DND-41 (cell line): ENCODE results near the gene SRD5A1.
A peak's percentile ranks its signal among the peaks of the same experiment; 100 is the strongest.

Source experiments
- ATAC-seq: fragments of 200-7000 bp; cut with Tn5 transposase; 3 replicates; pipeline ENCODE4 v1.9.1; 2021; ENCODE audit warnings: low read depth; ENCODE audit not compliant: insufficient read depth
- DNase-seq: peaks from one replicate; pipeline ENCODE4 v3.0.0-alpha.2; 2020
- H2AFZ ChIP-seq: 2 replicates; pipeline ENCODE4 v1.6.0; 2012; ENCODE audit warnings: low read depth, low read length
- H3K27ac ChIP-seq: 2 replicates; pipeline ENCODE4 v1.5.1; 2012; ENCODE audit warnings: low read length, inconsistent platforms
- H3K27me3 ChIP-seq: fragments of 200-600 bp; sonication (generic); 2 replicates; pipeline ENCODE4 v1.6.0; 2012; ENCODE audit warnings: low read length, mild to moderate bottlenecking, inconsistent platforms; ENCODE audit not compliant: insufficient read depth, poor library complexity
- H3K36me3 ChIP-seq: 2 replicates; pipeline ENCODE4 v1.5.1; 2012; ENCODE audit warnings: low read length, inconsistent platforms; ENCODE audit not compliant: insufficient read depth
- H3K4me1 ChIP-seq: 2 replicates; pipeline ENCODE4 v1.5.1; 2012; ENCODE audit warnings: mild to moderate bottlenecking, low read length; ENCODE audit not compliant: insufficient read depth
- H3K4me2 ChIP-seq: 2 replicates; pipeline ENCODE4 v1.6.0; 2012; ENCODE audit warnings: mild to moderate bottlenecking, moderate library complexity, low read length, inconsistent platforms; ENCODE audit not compliant: insufficient read depth
- H3K4me3 ChIP-seq, 2 experiments: fragments of 200-600 bp in 1 of 2; shearing (Covaris generic) in 1 of 2; 2 replicates each; pipeline ENCODE4 v1.5.1; 2012 to 2016; ENCODE audit warnings: inconsistent platforms in 2 of 2, low read length in 2 of 2, mild to moderate bottlenecking in 2 of 2, low read depth in 1 of 2, moderate library complexity in 1 of 2
- H3K79me2 ChIP-seq: 2 replicates; pipeline ENCODE4 v1.6.0; 2012; ENCODE audit warnings: low read length, inconsistent platforms; ENCODE audit not compliant: insufficient read depth
- H3K9ac ChIP-seq: 2 replicates; pipeline ENCODE4 v1.6.0; 2012; ENCODE audit warnings: low read depth, mild to moderate bottlenecking, inconsistent platforms, low read length, moderate library complexity
- H3K9me3 ChIP-seq: 2 replicates; pipeline ENCODE4 v1.5.1; 2012; ENCODE audit warnings: low read length, moderate library complexity, mild to moderate bottlenecking, inconsistent platforms; ENCODE audit not compliant: insufficient read depth, severe bottlenecking
- H4K20me1 ChIP-seq: 2 replicates; pipeline ENCODE4 v1.6.0; 2012; ENCODE audit warnings: low read length; ENCODE audit not compliant: insufficient read depth
- CTCF ChIP-seq: IDR thresholded peaks from 2 replicates; pipeline ENCODE4 v1.5.1; 2012; ENCODE audit warnings: borderline replicate concordance, low read length, moderate library complexity, mild to moderate bottlenecking; ENCODE audit not compliant: poor library complexity, severe bottlenecking; ENCODE audit errors: extremely low read depth
- EZH2 ChIP-seq: IDR thresholded peaks from 3 replicates; pipeline ENCODE4 v1.6.1; 2012; ENCODE audit warnings: borderline replicate concordance, low read depth, mild to moderate bottlenecking, moderate library complexity, low read length, inconsistent platforms; ENCODE audit not compliant: severe bottlenecking

The SRD5A1 gene

GRCh38 chr5:6632888-6633468 is at the start of gene SRD5A1, which contains the start of gene NSUN2:
Gene SRD5A1, plus strand, starts transcription at chr5:6633440. Its CDS starts 137 bp downstream, at chr5:6633577.
Gene NSUN2, minus strand, starts transcription at chr5:6633044. Its CDS starts 65 bp downstream, at chr5:6632979.
- peak within 1 kb of the TSS; percentile 87 for H3K4me2 ChIP-seq
- ATAC-seq = peak; percentile 85
- peaks cover 71% of the 10 kb centered on the region for H3K79me2 ChIP-seq
- H3K27ac ChIP-seq = peak within 1 kb of the TSS; percentile 93
- DNase-seq = peak; percentile 87
- TF ChIP-seq EZH2 (no peak), CTCF (no peak)
- peak within 1 kb of the TSS; percentile 65 to 75 for H3K4me3 ChIP-seq
- H2AFZ ChIP-seq = peak within 1 kb of the TSS; percentile 88
- no peaks in the 10 kb centered on the region for H3K9me3 ChIP-seq
- peaks cover 48% of the 10 kb centered on the region for H3K4me1 ChIP-seq
- H3K36me3 ChIP-seq = peaks cover 38% of the 10 kb centered on the region
- peak within 1 kb of the TSS; percentile 80 for H3K9ac ChIP-seq
- peaks cover 41% of the 10 kb centered on the region for H4K20me1 ChIP-seq
- no peaks in the 10 kb centered on the region for H3K27me3 ChIP-seq

GRCh38 chr5:6584101-6584645 is 49.1 kb upstream of the SRD5A1 start:
- Histone ChIP-seq H3K4me3 (no peak overlapping the region), H3K27me3 (peaks cover 4% of the 10 kb centered on the region), H3K36me3 (no peaks in the 10 kb centered on the region), H3K9me3 (no peaks in the 10 kb centered on the region), H3K9ac (no peak overlapping the region), H2AFZ (no peak overlapping the region), H3K79me2 (no peaks in the 10 kb centered on the region), H3K27ac (no peak overlapping the region), H4K20me1 (no peaks in the 10 kb centered on the region), H3K4me2 (no peak overlapping the region), H3K4me1 (no peaks in the 10 kb centered on the region)
- TF ChIP-seq EZH2 = no peak
- TF ChIP-seq CTCF = no peak
- ATAC-seq (no peak), DNase-seq (no peak)

- Histone ChIP-seq H3K9me3 (no peaks in the 10 kb centered on the region), H3K9ac (no peak overlapping the region), H3K36me3 (no peaks in the 10 kb centered on the region), H3K4me2 (no peak overlapping the region), H3K79me2 (no peaks in the 10 kb centered on the region), H4K20me1 (no peaks in the 10 kb centered on the region), H3K4me1 (no peaks in the 10 kb centered on the region), H3K27me3 (peaks cover 4% of the 10 kb centered on the region), H3K27ac (no peak overlapping the region), H2AFZ (no peak overlapping the region), H3K4me3 (no peak overlapping the region)
- TF ChIP-seq EZH2 (no peak), CTCF (no peak)
- no peak for ATAC-seq
- no peak for DNase-seq
Measured at GRCh38 chr5:6584727-6585126, 48.5 kb upstream of the SRD5A1 start.
